ENCODE results near the gene PRKCE. TPM values are rescaled to one million over a fixed set of nuclear protein-coding genes. Genes with fewer than 3 reads are reported as not detected.

PRKCE gene
- polyA plus RNA-seq, 1 of the 3 experiments (the other 2 are of a cell fraction) = 16.3 TPM

- no peak overlapping the region for H3K4me2 ChIP-seq
- CTCF ChIA-PET = interaction anchor here (0.7 to 1.2 kb wide), 4 partner anchors 14 to 201 kb away, joined by 3 read pairs; no protein-coding TSS in a partner anchor
- no peak overlapping the region for H3K9ac ChIP-seq
- POLR2A ChIA-PET = no interaction called here
- peaks cover 0 to 9% of the 10 kb centered on the region in 2 experiments; a peak in 1 of 4 replicates for H3K4me1 ChIP-seq (ENCODE audit: control insufficient read depth in 1 of 2, insufficient read depth in 2 of 2, low read depth in 1 of 2, low read length in 1 of 2)
- H3K9me2 ChIP-seq = no peaks in the 10 kb centered on the region
- 94% methylated on average over 1 of the region's 1 CpG for WGBS (ENCODE audit: low lambda C conversion rate)
- no peak overlapping the region for H3K4me3 ChIP-seq (ENCODE audit: low read depth in 2 of 2, low read length in 1 of 2)
- no peaks in the 10 kb centered on the region for H3F3A ChIP-seq (replicated peaks; ENCODE audit: insufficient read depth)
- TF ChIP-seq RFX5 (IDR thresholded peaks at IDR 0.05; ENCODE audit: low read length) = no peak
- TF ChIP-seq, protein P1, sequence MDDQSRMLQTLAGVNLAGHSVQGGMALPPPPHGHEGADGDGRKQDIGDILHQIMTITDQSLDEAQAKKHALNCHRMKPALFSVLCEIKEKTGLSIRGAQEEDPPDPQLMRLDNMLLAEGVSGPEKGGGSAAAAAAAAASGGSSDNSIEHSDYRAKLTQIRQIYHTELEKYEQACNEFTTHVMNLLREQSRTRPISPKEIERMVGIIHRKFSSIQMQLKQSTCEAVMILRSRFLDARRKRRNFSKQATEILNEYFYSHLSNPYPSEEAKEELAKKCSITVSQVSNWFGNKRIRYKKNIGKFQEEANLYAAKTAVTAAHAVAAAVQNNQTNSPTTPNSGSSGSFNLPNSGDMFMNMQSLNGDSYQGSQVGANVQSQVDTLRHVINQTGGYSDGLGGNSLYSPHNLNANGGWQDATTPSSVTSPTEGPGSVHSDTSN (IDR thresholded peaks at IDR 0.05) = no peak
- TF ChIP-seq GATA2 (CRISPR knock-in tag; IDR thresholded peaks at IDR 0.05) = peak; percentile 65
- peak; percentile 57 for TF ChIP-seq NFIC (IDR thresholded peaks at IDR 0.05; ENCODE audit: borderline replicate concordance)
- no peak for TF ChIP-seq JUND (IDR thresholded peaks at IDR 0.05)
- no peak for TF ChIP-seq USF2 (IDR thresholded peaks at IDR 0.05; ENCODE audit: borderline replicate concordance, low read depth, low read length)
- no peak for TF ChIP-seq TAF1 (IDR thresholded peaks at IDR 0.05; ENCODE audit: borderline replicate concordance, low read depth, low read length)
- TF ChIP-seq, protein P2, sequence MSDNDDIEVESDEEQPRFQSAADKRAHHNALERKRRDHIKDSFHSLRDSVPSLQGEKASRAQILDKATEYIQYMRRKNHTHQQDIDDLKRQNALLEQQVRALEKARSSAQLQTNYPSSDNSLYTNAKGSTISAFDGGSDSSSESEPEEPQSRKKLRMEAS (IDR thresholded peaks at IDR 0.05; ENCODE audit: low read depth) = no peak
- no peak for TF ChIP-seq MEF2A (IDR thresholded peaks at IDR 0.05; ENCODE audit: borderline replicate concordance, low read depth)
- no peak for TF ChIP-seq NRF1 (IDR thresholded peaks at IDR 0.05; ENCODE audit: low read depth, low read length)
- no peak for TF ChIP-seq CHD2 (IDR thresholded peaks at IDR 0.05; ENCODE audit: low read length, partially characterized antibody)
- TF ChIP-seq, protein P3, sequence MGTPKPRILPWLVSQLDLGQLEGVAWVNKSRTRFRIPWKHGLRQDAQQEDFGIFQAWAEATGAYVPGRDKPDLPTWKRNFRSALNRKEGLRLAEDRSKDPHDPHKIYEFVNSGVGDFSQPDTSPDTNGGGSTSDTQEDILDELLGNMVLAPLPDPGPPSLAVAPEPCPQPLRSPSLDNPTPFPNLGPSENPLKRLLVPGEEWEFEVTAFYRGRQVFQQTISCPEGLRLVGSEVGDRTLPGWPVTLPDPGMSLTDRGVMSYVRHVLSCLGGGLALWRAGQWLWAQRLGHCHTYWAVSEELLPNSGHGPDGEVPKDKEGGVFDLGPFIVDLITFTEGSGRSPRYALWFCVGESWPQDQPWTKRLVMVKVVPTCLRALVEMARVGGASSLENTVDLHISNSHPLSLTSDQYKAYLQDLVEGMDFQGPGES (IDR thresholded peaks at IDR 0.05; ENCODE audit: low read depth, low read length) = no peak
- TF ChIP-seq MXI1 (IDR thresholded peaks at IDR 0.05; ENCODE audit: low read depth, low read length) = no peak
- no peak overlapping the region for H2AFZ ChIP-seq (ENCODE audit: low read depth)
- H3K27me3 ChIP-seq (ENCODE audit: insufficient read depth) = no peaks in the 10 kb centered on the region
- peak; percentile 71 for DNase-seq
- H3K36me3 ChIP-seq (replicated peaks in 1 of 2; ENCODE audit: control insufficient read depth in 1 of 2, insufficient read depth in 2 of 2, low read length in 1 of 2) = peaks cover 21 to 27% of the 10 kb centered on the region in 2 experiments
- H3K79me2 ChIP-seq (ENCODE audit: insufficient read depth) = no peaks in the 10 kb centered on the region
- H3K9me3 ChIP-seq = no peaks in the 10 kb centered on the region
- H4K20me1 ChIP-seq (ENCODE audit: insufficient read depth) = no peaks in the 10 kb centered on the region
- H3K27ac ChIP-seq (ENCODE audit: low read depth in 2 of 2, low read length in 1 of 2) = no peak overlapping the region
Observed at GRCh38 chr2:46157966-46158310, 506.5 kb downstream of the PRKCE start.

GRCh38 chr2:46158661-46159060 lies 507.2 kb downstream of the PRKCE start:
- CTCF ChIA-PET = interaction anchor here (0.7 kb wide), 1 partner anchor 201 kb away, joined by 3 read pairs; no protein-coding TSS in a partner anchor
- no peaks in the 10 kb centered on the region for H3K79me2 ChIP-seq (ENCODE audit: insufficient read depth)
- POLR2A ChIA-PET = no interaction called here
- DNase-seq = no peak
- H3K9me3 ChIP-seq = no peaks in the 10 kb centered on the region
- H3K4me3 ChIP-seq (ENCODE audit: low read depth in 2 of 2, low read length in 1 of 2) = no peak overlapping the region
- no peak overlapping the region for H2AFZ ChIP-seq (ENCODE audit: low read depth)
- no peak overlapping the region for H3K9ac ChIP-seq
- no peaks in the 10 kb centered on the region for H4K20me1 ChIP-seq (ENCODE audit: insufficient read depth)
- peaks cover under 1 to 9% of the 10 kb centered on the region in 2 experiments; a peak in 3 of 4 replicates for H3K4me1 ChIP-seq (ENCODE audit: control insufficient read depth in 1 of 2, insufficient read depth in 2 of 2, low read depth in 1 of 2, low read length in 1 of 2)
- WGBS (ENCODE audit: low lambda C conversion rate) = 95% methylated on average over 4 of the region's 4 CpGs
- no peaks in the 10 kb centered on the region for H3K9me2 ChIP-seq
- H3K27me3 ChIP-seq (ENCODE audit: insufficient read depth) = no peaks in the 10 kb centered on the region
- H3K4me2 ChIP-seq = no peak overlapping the region
- H3K27ac ChIP-seq (ENCODE audit: low read depth in 2 of 2, low read length in 1 of 2) = no peak overlapping the region
- no peaks in the 10 kb centered on the region for H3F3A ChIP-seq (replicated peaks; ENCODE audit: insufficient read depth)
- H3K36me3 ChIP-seq (replicated peaks in 1 of 2; ENCODE audit: control insufficient read depth in 1 of 2, insufficient read depth in 2 of 2, low read length in 1 of 2) = peaks cover 21 to 27% of the 10 kb centered on the region in 2 experiments
- TF ChIP-seq RFX5 (IDR thresholded peaks at IDR 0.05; ENCODE audit: low read length) (no peak), USF1 (IDR thresholded peaks at IDR 0.05; ENCODE audit: borderline replicate concordance, low read depth) (no peak), RAD21 (IDR thresholded peaks at IDR 0.05; ENCODE audit: low read length) (no peak), USF2 (IDR thresholded peaks at IDR 0.05; ENCODE audit: borderline replicate concordance, low read depth, low read length) (no peak), POLR2AphosphoS5 (IDR thresholded peaks at IDR 0.05; ENCODE audit: low read depth, low read length) (no peak), RXRA (IDR thresholded peaks at IDR 0.05; ENCODE audit: borderline replicate concordance, low read depth) (no peak), ZBTB33 (IDR thresholded peaks at IDR 0.05; ENCODE audit: borderline replicate concordance, low read depth) (no peak), FOSL2 (IDR thresholded peaks at IDR 0.05; ENCODE audit: borderline replicate concordance, low read depth) (no peak), NRF1 (IDR thresholded peaks at IDR 0.05; ENCODE audit: low read depth, low read length) (no peak)
- TF ChIP-seq, protein P3 (IDR thresholded peaks at IDR 0.05; ENCODE audit: low read depth, low read length) = no peak

All from SK-N-SH (cell line).